ENCODE measurements around the gene FOXJ3.
"Not testable (repeated sequence)": the region's sequence is repeated elsewhere in the genome, so short reads cannot be mapped to it uniquely, and the experiment has no call there.

The FOXJ3 gene

DNA sequence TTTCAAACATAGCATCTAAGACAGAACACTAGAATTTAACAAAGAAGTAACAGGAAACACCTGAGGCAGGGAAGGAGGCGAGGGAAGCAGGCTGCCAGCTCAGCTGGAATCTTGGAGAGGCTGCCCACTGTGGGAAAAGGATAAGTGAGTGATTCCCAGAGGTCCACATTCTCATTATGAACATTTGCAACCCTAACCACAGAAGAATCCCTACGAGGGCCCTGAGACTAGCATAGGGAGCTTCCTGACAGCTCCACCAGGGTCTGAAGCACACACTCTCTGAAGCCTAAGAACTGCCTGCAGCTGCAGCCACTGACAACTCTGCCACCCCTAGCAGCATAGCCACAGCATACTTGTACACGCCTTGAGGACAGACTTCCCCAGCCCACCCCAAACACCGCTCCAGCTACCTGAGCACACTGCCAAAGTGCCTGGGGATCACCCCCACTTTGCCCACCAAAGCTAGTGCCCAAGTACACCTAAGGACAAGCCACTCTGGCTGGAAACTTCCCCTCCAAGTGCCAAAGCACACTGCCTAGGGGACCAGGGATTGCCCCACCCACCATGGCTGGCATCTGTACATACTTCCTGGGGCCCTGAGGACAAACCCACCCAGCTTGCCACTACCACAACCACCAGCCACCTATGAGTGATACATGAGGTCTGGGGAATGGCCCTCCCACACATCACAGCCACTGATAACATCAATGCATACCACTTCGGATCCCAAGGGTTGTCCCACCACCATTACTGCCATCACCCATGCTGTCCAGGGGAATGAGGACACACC is 93.9 kb downstream of the FOXJ3 start:
- DNase-seq: peak; percentile 44

DNA sequence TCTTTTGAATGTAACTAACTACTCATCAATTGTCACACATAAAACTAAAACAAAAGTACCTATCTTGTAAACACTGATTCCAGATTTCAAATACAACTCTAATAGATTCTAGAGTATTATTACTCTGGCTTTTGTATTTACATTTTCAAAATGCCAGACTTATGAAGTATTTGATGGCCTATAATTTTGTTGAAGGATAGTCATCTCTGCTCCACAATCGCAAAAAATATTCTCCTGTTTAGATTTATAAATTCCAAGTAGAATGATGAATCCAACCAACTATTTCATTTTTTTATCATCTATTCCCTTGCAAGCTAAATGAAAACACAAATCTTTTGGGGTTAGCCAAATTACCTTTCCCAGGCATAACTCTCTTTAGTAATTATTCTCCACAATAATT is 95.5 kb downstream of the FOXJ3 start:
- no peak for DNase-seq

DNA sequence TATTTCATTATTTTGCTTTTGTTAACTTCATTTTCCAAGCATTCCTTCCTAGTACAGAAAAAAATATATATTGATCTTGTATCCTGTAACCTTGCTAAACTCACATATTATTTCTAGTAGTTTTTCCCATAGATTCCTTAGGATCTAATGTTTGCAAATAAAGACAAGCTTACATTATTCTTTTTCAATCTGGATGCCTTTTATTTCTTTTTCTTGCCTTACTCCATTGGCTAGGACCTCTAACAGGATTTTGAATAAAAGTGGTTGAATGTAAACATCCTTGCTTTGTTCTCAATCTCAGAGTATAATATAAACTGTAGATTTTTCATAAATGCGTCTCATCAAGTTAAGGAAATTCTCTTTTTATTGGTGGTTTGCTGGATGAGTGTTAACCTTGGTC is 96.0 kb downstream of the FOXJ3 start:
- DNase-seq: no peak

DNA sequence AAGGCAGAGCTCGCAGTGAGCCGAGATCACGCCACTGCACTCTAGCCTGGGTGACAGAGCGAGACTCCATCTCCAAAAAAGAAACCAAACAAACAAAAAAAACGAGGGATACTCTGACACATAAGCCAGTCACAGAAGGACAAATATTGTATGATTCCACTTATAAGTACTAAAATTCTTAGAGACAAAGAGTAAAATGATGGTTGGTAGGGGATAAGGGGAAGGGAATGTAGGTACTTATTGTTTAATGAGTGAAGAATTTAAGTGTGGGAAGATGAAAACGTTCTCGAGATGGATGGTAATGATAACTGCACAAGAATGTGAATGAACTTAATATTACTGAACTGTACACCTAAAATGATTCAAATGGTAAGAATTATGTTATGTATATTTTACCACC is 103.8 kb downstream of the FOXJ3 start:
- no peak for DNase-seq

DNA sequence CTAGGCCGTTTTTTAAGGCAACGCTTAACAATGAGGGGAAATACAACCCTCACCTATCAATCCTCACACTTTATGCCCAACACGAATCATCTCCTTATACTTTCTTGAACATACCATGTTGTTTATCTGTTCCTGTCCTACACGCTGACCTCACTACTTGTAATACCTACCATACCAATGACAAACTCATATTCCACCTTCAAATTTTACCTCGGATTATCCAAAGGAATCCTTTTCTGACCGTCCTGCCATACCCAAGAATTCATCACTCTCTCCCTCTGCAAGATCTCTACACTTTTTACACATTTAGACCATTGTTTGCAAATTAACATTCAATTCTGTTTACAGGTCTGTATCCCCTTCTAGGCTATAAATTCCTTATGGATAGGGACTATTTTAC is 106.1 kb downstream of the FOXJ3 start:
- no peak for DNase-seq

DNA sequence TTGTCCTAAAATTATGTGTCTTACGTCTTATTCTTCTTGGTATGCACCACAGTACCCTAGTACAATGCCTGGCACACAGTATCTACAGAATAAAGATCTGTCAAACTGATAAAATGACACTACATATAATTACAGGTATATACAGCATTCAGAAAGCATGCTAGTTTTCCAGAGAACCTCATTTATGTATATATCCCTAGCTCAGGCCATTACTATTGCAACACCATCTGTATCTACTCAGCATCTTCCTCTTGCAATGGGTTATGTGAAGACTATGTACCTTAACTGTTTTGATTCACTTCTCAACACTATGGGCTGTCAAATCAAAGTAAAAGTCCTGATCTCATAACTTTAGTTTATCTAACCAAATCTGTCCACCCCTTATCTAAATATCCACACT is 112.0 kb downstream of the FOXJ3 start:
- DNase-seq: no peak

DNA sequence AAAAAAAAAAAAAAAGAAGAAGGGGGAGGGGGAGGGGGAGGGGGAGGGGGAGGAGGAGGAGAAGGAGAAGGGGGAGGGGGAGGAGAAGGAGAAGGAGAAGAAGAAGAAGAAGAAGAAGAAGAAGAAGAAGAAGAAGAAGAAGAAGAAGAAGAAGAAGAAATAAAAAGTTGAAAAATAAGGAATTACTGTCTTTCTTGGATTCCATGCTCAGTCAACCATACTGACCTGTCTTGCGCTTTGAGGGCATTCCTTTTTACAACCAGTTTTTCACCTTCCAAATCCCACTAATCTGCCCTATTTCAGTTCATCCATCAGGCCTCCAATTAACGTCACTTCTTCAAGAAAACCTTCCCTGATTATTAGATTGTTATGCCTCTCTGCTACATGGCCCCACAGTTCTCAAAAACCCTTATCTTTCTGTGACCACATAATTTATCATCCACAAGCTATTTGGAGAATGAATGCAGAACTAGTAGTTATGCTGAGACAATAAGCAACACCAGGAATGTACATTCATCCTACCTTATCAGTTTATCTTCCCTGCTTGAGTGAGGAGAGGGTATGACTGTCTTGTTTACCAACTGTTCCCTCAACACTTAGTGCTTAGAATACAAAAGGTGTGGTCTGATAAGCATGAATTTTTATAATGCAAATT is 113.0 kb downstream of the FOXJ3 start:
- peak; percentile 72 for DNase-seq

DNA sequence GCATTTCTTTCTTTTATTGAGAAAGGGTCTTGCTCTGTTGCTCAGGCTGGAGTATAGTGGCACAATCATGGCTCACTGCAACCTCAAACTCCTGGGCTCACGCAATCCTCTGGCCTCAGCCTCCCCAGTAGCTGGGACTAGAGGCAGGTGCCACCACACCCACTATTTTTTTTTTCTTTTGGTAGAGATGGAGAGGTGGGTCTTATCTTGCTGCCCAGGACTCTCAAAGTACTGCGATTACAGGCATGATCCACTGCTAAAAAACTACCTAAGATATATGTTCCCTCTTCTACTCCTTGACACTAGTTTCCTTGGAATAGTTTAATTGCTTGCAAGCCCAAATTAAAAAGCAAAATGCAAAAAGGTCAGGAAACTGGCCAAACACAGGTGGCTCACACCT is 113.6 kb downstream of the FOXJ3 start:
- no peak for DNase-seq

DNA sequence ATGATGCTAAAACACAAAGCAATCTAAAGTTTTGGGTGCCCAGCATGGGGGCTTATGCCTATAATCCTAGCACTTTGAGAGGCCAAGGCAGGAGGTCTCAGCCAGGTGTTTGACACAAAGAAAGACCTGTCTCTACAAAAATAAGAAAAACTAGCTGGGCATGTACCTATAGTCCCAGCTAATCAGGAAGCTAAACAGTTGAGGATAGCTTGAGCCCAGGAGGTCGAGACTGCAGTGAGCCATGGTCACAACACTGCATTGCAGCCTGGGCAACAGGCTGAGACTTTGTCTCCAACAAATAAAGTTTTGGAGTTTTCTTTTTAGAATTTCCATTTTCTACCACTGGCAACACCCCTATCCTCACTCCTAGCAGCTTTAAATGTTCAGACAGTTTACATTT is 115.4 kb downstream of the FOXJ3 start:
- DNase-seq: no peak

DNA sequence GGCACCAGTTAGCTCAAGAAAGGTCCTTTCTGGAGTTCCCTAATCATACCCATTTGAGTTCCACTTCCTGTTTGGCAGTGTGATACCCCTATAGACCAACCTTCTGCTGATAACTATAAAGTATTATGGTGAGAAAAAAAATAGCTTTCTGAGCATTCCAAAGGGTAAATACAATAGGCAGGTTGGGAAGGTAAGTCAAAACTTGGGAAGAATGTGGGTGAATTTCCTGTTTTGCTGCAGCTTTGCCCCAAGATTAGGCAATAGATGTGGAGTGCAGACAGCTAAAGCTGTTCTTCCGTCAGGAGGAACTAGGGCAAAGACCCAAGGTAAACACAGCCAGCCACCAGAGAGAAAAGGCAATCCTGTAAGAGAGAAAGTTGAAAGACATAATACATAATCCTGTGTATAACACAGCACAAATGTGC is 120.6 kb downstream of the FOXJ3 start:
- DNase-seq: peak; percentile 52

DNA sequence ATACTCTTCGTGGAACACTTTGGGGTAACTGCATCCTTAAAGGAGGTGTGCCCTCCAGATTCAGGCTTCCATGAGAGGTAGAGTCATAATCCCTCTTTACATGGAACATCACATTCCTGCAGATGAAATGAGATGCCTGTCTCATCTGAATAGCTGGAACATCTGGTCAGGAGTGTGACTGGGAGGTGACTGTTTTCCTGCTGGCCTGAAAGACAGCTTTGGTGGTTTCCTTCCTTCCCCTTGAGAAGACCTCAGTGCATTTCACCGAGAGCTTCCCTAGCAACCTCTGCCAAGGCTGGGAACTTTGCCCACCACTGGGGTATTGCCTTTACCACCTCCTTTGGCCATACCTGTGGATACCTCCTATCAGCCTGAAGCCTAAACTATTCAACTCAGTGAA is 123.8 kb downstream of the FOXJ3 start:
- DNase-seq: peak; percentile 10

DNA sequence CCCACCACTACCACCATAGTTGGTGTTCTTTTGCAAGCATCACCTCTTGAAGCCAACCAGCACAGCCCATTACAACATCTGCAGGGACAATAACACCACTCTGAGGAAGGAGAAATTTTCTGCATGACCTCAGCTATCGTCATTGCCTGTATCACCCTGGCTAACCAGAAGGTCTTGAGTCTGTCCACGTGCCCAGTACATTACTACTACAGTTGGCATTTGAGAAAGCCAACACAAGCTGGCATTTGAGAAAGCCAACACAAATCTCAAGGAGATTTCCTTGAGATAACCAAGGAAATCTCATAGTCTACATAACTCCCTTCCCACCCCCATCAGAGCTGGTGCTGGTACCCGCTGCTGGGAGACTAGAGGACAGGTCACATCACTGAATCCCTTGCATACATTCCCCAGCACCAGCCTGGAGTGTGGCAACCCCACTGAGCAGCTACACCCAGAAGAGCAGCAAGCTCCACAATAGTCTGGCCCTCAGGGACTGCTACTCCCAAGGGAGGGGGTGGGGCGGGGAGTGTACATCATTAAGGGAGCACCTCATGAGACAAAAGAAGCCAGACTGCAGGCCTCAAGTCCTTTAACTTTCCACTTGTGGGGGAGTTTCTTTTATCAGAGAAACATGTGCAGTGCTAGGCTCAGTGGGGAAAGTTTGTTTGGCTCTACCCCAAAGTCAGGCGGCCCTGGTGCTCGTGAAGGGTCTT is 124.5 kb downstream of the FOXJ3 start:
- no peak for DNase-seq

DNA sequence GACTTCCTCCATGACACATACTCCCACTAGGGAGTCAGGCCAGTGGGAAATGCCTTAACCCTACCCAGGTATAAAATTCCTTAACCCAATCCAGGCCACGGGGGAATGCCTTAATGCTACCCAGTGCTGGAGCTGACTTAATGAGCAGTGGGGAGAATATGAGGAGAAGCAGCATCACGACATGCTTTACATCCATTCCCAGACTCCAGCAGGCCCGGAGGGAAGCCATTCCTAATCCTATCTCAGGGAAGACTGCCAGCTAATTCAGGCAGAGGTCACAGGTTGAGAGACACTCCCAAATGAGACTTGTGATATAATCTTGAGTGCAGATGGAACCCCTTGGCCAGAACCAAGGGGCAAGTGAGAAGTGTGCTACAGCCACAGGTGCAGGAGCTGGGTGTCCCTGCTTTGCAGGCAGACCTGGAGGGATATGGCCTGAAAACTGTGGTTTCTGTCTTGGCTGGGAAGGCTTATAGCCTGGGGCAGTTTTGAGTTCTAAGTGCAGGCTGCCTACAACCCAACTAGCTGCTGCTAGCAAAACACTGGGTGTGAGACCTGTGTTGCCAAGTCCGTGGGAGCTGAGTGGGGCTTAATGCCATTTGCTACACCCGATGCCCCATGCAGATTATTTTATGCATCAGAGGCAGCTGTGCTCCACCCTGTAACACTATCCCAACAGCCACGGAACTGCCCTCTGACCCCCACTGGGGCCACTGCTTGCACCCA is 125.3 kb downstream of the FOXJ3 start:
- DNase-seq: no peak

DNA sequence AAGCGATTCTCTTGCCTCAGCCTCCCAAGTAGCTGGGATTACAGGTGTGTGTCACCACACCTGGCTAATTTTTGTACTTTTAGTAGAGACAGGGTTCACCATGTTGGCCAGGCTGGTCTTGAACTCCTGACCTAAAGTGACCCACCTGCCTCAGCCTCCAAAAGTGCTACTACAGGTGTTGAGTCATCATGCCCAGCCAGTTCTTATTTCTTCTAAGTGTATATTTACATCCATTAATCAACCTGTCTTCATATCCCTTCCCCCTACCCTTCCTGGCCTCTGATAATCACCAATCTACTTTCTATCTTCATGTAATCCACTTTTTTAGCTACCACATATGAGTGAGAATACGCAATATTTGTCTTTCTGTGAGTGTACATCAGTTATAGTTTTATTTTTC is 128.1 kb downstream of the FOXJ3 start:
- DNase-seq: not testable (repeated sequence)

DNA sequence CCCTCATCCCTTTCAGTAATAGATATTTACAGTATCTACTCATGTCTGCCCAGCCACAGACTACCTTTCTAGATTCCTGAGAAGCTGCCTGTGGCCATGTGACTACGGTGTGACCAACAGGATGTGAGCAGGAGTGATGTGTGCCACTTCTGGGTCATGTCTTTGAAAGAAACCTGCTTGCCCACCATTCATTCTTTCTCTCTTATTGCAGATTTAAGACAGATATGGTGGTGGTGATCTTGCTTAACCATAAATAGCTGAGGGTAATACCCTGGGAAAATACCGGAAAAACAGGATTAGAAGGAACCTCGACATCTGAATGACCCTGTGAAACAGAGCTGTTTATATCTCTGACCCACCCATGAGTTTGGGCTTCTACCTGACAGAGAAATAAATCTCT is 128.9 kb downstream of the FOXJ3 start:
- DNase-seq: no peak

DNA sequence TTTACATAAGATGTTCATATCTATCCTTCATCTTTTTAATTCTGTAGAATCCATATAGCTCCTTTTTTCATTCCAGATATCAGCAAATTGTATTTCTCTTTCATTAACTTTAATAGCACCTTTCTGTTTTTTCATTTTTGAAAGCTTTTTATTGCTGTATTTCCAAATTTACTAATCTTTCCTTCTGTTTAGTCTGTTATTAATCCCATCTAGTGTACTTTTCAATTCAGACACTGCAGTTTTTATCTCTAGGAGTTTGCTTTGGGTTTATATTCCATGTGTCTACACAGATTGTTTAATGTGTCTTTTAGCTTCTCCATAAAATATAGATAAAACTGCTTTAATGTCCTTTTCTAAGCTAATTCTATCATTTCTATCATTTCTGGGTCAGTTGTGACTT is 133.0 kb downstream of the FOXJ3 start:
- no peak for DNase-seq

DNA sequence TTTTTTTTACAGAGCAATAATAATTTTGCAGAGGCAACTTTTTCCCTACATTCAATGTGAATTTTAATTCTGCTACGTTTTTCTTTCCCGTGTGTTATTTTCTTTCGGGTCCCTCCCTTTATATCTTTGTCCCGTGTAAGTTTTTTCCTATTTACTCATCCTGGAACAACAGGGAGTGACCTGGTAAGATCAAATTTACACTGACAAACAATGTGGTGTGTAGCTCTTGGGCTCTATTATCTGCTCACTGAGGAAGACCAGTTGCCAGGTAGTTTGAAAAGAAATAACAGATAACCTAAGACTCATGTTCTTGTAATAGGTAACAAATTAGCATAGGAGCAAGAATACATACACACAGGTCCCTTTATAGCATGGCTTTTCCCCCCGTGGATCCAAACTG is 136.8 kb downstream of the FOXJ3 start:
- no peak for DNase-seq

DNA sequence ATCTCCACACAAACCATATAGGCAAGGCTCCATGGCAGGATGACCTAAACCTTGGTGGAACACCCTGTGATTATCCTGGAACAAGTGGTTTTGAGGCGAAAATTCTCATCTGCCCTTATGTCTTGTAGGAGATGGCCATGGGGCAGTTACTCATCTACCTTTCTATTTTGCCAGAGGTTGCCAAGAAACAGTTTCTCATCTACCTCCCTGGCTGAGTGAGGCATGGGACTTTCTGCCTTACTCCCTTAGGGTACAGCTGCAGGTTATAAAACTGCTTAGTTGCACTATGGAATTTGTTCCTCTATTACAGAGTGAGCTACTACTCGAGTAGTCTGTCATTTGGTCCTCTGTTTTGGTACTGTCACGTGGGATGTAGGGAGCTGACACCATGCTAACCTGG is 139.2 kb downstream of the FOXJ3 start:
- DNase-seq: no peak

DNA sequence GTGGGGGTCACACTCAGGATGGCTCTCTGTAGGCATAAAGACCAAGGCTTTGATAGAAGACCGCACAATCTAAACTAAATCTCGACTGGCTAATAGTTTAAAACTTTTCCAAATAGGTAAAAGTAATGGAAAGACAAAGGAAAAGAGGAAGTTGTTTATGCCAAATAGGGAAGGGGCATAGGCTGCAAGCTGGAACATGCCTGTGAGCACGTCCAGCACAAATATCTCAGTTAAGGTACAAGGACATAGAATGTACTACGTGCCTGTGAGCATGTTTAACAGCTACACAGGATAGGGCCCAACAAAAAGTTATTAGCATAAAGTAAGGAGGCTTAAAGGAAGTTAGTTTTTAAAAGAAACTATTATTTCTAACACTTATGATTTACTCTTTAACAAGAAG is 142.9 kb downstream of the FOXJ3 start:
- DNase-seq: no peak

DNA sequence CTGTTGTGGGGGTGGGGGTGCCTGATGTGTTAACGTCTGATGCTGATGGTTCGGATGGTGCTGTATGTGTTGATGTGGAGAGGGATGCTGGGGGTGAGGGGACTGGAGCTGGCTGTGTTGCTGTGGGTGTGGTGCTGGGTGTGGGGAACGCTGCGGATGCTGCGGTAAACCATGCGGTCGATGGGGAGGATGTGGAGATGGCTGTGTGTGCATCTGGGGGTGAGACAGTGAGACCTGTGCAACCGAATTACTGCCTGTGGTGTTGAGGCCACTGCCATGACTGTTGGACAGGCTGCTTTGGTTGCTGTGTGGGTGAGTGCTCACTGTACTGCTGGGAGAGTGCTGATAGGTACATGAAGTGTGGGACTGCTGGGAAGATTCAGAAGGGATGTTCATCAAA is 143.7 kb downstream of the FOXJ3 start:
- DNase-seq: no peak

DNA sequence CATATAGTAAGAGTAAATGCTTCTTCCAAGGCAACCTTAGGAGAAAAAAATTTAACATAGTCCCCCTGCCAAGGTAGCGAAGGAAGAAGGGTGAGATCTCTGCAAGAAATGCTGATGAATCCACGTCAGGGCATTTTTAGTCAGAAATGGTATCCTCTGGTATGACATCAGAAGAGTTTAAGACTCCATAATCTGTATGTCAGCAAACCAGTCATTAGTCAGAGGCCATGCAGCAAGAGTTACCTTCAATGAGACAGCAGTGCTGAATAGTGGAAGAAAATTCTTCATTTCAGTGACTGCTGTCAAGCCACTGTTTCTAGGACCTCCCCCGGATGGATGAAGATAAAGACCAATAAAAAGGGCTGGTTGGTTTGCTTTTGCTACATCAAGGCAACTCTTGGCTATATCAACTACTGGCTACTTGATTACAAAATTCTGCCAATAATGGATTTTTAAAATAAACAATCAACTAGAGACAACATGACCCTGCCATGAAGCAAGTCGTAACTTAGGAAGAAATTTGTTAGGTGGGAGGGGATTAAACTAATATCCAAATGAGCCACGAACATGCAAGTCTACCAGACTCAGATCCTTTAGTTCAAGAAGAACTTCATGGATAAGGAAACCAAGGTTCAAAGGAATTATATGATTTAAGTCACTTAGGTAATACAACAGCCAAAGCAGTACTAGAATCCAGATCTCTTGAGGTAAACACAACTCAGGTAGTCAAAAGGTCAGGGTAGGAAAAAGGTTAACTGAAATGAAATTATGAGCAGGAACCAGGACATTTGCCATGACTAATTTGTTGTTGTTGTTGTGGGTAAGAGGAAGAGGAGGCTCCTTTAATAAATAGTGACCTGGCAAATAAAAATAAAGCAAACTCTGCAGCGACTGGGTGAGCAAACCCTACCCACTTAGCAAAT is 144.8 kb downstream of the FOXJ3 start:
- DNase-seq: no peak

DNA sequence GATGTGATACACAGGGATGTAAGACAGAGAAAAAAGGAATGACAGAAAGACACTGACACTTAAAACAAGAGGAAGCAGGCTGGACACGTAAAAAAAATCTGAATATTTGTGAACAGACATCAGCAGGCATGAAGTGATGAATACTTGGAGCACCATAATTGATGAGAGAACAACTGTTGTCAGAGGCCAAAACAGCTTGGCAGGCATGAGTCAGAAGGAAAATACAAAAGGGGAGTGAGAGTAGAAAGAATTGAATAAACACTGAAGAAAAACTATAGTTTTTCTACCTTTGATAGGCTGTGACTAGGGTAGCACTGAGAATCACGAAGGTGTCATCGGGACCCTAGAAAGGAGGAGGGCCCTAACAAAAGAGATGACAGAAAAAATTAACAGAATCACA is 148.9 kb downstream of the FOXJ3 start:
- peak; percentile 88 for DNase-seq
